Fibroblast of skin of left quadriceps (primary cell): Measurements from ENCODE around the gene SVOP.

Experiments
- DNase-seq, 2 experiments: peaks; one replicate each; pipeline ENCODE4 v3.0.0-alpha.2; 2013; ENCODE audit warnings: low read depth in 2 of 2

Gene SVOP

GRCh38 chr12:108938247-108938924 is 82.5 kb downstream of the SVOP start:
- DNase-seq = no peak

GRCh38 chr12:108935159-108935763 is 85.6 kb downstream of the SVOP start:
- DNase-seq = no peak

GRCh38 chr12:108933949-108934348 is 86.9 kb downstream of the SVOP start:
- DNase-seq = no peak

GRCh38 chr12:108930756-108931155 is 90.1 kb downstream of the SVOP start:
- DNase-seq = no peak

- DNase-seq = no peak
These were observed 90.7 kb downstream of the SVOP start for GRCh38 chr12:108930155-108930554.

GRCh38 chr12:108928695-108929094 is 92.2 kb downstream of the SVOP start:
- DNase-seq = no peak

GRCh38 chr12:108922918-108923317 is 98.0 kb downstream of the SVOP start:
- DNase-seq = no peak

GRCh38 chr12:108921946-108922345 is 98.9 kb downstream of the SVOP start:
- no peak for DNase-seq

- no peak for DNase-seq
These were observed 101.8 kb downstream of the SVOP start for GRCh38 chr12:108918960-108919642.

GRCh38 chr12:108918206-108918605 is 102.7 kb downstream of the SVOP start:
- no peak for DNase-seq

- no peak for DNase-seq
These were observed 104.5 kb downstream of the SVOP start for GRCh38 chr12:108916336-108916735.

- no peak for DNase-seq
These were observed 105.2 kb downstream of the SVOP start for GRCh38 chr12:108915632-108916133.

- DNase-seq = no peak
These were observed 106.7 kb downstream of the SVOP start for GRCh38 chr12:108914121-108914531.

GRCh38 chr12:108912361-108912760 is 108.5 kb downstream of the SVOP start:
- DNase-seq = no peak

GRCh38 chr12:108911915-108912314 is 109.0 kb downstream of the SVOP start:
- DNase-seq = no peak

- no peak for DNase-seq
These were observed 110.5 kb downstream of the SVOP start for GRCh38 chr12:108910336-108910735.

- DNase-seq = no peak
These were observed 113.0 kb downstream of the SVOP start for GRCh38 chr12:108907839-108908351.

- DNase-seq = no peak
These were observed 113.9 kb downstream of the SVOP start for GRCh38 chr12:108906971-108907370.

GRCh38 chr12:108905725-108906124 is 115.1 kb downstream of the SVOP start:
- no peak for DNase-seq

- no peak for DNase-seq
These were observed 121.7 kb downstream of the SVOP start for GRCh38 chr12:108899145-108899544.

GRCh38 chr12:108896817-108897216 is 124.1 kb downstream of the SVOP start:
- DNase-seq = no peak

- DNase-seq = no peak
These were observed 124.5 kb downstream of the SVOP start for GRCh38 chr12:108896336-108896735.
